Measurements from ENCODE around the gene AURKAIP1.

AURKAIP1 gene

DNA sequence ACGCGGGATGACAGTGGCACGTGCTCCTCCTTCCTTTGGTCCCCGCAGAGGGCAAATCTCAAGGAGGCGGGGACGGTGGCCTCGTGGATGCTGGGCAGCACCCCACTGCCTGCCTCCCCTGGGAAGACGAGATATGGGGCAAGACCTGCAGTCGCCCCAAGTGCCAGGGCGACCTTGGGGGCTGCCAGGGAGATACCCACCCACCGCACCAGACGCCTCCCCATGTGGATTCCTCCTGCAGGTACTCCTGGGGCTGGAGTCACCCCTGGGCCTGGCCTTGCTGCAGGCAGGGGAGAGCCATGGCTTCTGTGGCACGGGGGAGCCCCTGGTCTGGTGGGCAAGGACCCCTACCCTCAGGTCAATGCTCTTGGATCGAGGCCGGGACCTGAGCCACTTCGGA is 5.9 kb upstream of the AURKAIP1 start:
- H3K27ac ChIP-seq, result no peak overlapping the region
- H4K20me1 ChIP-seq (ENCODE audit: insufficient read depth), result no peaks in the 10 kb centered on the region

DNA sequence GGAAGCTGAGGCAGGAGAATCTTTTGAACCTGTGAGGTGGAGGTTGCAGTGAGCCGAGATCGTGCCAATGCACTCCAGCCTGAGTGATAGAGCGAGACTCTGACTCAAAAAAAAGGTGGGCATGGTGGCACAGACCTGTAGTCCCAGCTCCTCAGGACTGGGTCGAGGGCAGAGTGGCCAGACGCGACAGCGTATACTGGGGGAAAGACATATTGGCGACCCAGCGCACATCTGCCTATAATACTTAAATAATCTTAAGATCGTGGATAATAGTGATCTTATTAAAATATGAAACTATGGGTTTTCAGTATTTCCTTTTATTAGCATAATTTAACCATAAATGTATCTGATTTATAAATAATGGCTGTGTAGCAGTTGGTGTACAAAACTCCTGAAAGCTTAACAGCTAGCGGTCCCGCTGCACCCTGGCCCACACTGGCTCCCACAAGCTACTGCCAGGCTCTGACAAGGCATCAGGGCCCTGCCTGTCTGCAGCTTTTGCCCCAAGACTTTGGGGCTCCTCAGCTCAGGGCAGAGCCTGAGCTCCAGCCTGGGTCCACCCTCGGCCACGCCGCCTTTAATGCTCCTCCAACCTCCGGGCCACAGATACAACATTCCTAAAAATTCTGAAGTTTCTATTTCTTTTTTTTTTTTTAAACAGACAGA is 2.7 kb upstream of the AURKAIP1 start:
- Histone ChIP-seq H2AFZ (ENCODE audit: low read depth) (no peak overlapping the region), H3K4me1 (ENCODE audit: low read depth, poor library complexity, severe bottlenecking) (peaks cover 14% of the 10 kb centered on the region), H3K27me3 (ENCODE audit: insufficient read depth, low read depth) (no peaks in the 10 kb centered on the region), H3K9ac (no peak overlapping the region), H3K4me2 (no peak overlapping the region), H3K27ac (no peak overlapping the region), H4K20me1 (ENCODE audit: insufficient read depth) (no peaks in the 10 kb centered on the region), H3K4me3 (IDR thresholded peaks at IDR 0.05; ENCODE audit: insufficient read depth, low read depth, low read length) (no peak overlapping the region), H3K79me2 (ENCODE audit: insufficient read depth, low read depth) (peaks cover 22% of the 10 kb centered on the region), H3K36me3 (ENCODE audit: insufficient read depth) (no peaks in the 10 kb centered on the region)
- TF ChIP-seq, protein P1, sequence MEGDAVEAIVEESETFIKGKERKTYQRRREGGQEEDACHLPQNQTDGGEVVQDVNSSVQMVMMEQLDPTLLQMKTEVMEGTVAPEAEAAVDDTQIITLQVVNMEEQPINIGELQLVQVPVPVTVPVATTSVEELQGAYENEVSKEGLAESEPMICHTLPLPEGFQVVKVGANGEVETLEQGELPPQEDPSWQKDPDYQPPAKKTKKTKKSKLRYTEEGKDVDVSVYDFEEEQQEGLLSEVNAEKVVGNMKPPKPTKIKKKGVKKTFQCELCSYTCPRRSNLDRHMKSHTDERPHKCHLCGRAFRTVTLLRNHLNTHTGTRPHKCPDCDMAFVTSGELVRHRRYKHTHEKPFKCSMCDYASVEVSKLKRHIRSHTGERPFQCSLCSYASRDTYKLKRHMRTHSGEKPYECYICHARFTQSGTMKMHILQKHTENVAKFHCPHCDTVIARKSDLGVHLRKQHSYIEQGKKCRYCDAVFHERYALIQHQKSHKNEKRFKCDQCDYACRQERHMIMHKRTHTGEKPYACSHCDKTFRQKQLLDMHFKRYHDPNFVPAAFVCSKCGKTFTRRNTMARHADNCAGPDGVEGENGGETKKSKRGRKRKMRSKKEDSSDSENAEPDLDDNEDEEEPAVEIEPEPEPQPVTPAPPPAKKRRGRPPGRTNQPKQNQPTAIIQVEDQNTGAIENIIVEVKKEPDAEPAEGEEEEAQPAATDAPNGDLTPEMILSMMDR (conservative IDR thresholded peaks at IDR 0.05; ENCODE audit: low read depth, low read length), result no peak

More for the DNA sequence above, 5.9 kb upstream of the AURKAIP1 start:
- no peak overlapping the region for H3K9ac ChIP-seq
- TF ChIP-seq, protein P1 (conservative IDR thresholded peaks at IDR 0.05; ENCODE audit: low read depth, low read length), result no peak
- no peaks in the 10 kb centered on the region for H3K4me1 ChIP-seq (ENCODE audit: low read depth, poor library complexity, severe bottlenecking)
- H3K27me3 ChIP-seq (ENCODE audit: insufficient read depth, low read depth), result no peaks in the 10 kb centered on the region
- H3K36me3 ChIP-seq (ENCODE audit: insufficient read depth), result no peaks in the 10 kb centered on the region; the same call in 1 of the 2 replicates
- no peaks in the 10 kb centered on the region for H3K79me2 ChIP-seq (ENCODE audit: insufficient read depth, low read depth)
- H3K4me2 ChIP-seq, result no peak overlapping the region
- no peak overlapping the region for H3K4me3 ChIP-seq (IDR thresholded peaks at IDR 0.05; ENCODE audit: insufficient read depth, low read depth, low read length)
- H2AFZ ChIP-seq (ENCODE audit: low read depth), result no peak overlapping the region

DNA sequence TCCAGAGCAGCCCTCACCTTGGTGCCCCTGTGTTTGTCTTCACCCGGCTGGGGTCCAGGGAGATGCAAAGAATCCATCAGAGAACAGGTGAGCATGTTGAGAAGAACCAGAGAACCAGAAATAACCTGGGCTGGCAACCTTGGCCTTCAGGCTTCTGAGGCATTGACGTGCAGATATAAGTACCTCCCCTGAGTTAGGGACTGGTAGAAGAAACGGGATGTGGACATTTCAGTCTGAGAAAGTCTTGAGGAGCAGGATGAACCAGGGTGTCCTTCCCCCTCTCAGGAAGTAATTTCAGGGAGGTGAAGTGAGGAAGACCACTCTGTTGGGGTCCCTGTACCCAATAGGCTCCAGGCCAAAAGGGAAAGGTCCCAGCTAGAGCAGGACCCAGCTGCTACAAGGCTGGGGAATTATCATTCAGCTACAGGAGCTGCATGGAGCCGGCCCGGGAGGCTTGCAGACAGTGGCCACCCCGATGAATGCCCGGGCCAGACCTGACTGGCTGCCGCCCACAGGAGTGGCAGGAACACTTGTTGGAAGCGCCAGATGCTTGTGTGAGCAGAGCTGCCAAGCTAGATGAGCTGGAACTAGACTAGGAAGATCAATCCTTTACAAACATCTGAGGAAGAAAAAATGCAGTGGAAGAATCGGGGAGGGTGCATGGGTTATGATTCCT is 1.7 kb upstream of the AURKAIP1 start:
- Histone ChIP-seq H3K79me2 (ENCODE audit: insufficient read depth, low read depth) (peaks cover 25% of the 10 kb centered on the region), H3K4me3 (IDR thresholded peaks at IDR 0.05; ENCODE audit: insufficient read depth, low read depth, low read length) (no peak overlapping the region)

DNA sequence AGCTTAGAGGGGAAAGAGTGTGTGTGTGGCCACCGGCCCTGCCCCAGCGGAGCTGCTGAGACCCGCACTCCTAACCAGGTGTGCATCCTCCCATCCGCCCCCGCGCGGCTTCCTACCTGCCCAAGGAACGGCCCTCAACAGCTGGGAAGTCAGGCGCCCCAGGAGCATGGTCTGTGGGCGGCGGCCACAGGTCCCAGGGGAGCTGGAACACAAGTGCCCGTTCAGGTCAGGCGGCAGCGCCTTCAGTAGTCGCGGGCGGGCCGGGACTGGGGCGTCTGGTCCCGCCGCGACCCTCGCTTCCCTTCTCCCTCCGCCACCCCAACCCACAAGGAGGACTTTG is 448 bp downstream of the AURKAIP1 start:
- TF ChIP-seq, protein P1 (conservative IDR thresholded peaks at IDR 0.05; ENCODE audit: low read depth, low read length), result no peak
- Histone ChIP-seq H3K79me2 (ENCODE audit: insufficient read depth, low read depth) (peaks cover 25% of the 10 kb centered on the region), H4K20me1 (ENCODE audit: insufficient read depth) (no peaks in the 10 kb centered on the region), H2AFZ (ENCODE audit: low read depth) (peak overlapping the region; percentile 64; the same call in 1 of the 2 replicates), H3K36me3 (ENCODE audit: insufficient read depth) (no peaks in the 10 kb centered on the region), H3K27ac (peak overlapping the region; percentile 63), H3K4me3 (IDR thresholded peaks at IDR 0.05; ENCODE audit: insufficient read depth, low read depth, low read length) (peak overlapping the region; percentile 89), H3K27me3 (ENCODE audit: insufficient read depth, low read depth) (no peaks in the 10 kb centered on the region), H3K9ac (peak overlapping the region; percentile 79), H3K4me2 (peak overlapping the region; percentile 96), H3K4me1 (ENCODE audit: low read depth, poor library complexity, severe bottlenecking) (peaks cover 42% of the 10 kb centered on the region)

More for the DNA sequence above, 1.7 kb upstream of the AURKAIP1 start:
- H4K20me1 ChIP-seq (ENCODE audit: insufficient read depth), result no peaks in the 10 kb centered on the region
- H2AFZ ChIP-seq (ENCODE audit: low read depth), result no peak overlapping the region
- no peak overlapping the region for H3K9ac ChIP-seq
- no peak overlapping the region for H3K4me2 ChIP-seq
- no peaks in the 10 kb centered on the region for H3K36me3 ChIP-seq (ENCODE audit: insufficient read depth)
- peaks cover 24% of the 10 kb centered on the region for H3K4me1 ChIP-seq (ENCODE audit: low read depth, poor library complexity, severe bottlenecking)
- H3K27ac ChIP-seq, result no peak overlapping the region
- no peaks in the 10 kb centered on the region for H3K27me3 ChIP-seq (ENCODE audit: insufficient read depth, low read depth)
- TF ChIP-seq, protein P1 (conservative IDR thresholded peaks at IDR 0.05; ENCODE audit: low read depth, low read length), result no peak

Data from KMS-11 (cell line).